Kidney (tissue), 14 donors: ENCODE measurements around the gene PLXNA1. TPM values are rescaled to one million over a fixed set of nuclear protein-coding genes. Genes with fewer than 3 reads are reported as not detected.
A peak's percentile ranks its signal among the peaks of the same experiment; 100 is the strongest.

Experiments used
- DNase-seq, 5 donors: peaks; one replicate each; pipeline ENCODE4 v3.0.0-alpha.2; 2013 to 2020
- FAIRE-seq: peaks from 2 replicates; lab custom pipeline; 2012; peaks lifted over from hg19 to GRCh38; lab: Jason Lieb, UNC
- H3K27ac ChIP-seq, 2 donors: one replicate each; pipeline ENCODE4 v1.7.0; 2013; ENCODE audit warnings: low read depth in 2 of 2, low read length in 2 of 2, inconsistent platforms in 1 of 2
- H3K27me3 ChIP-seq: one replicate; pipeline ENCODE4 v1.7.1; 2013; ENCODE audit warnings: low read length, inconsistent platforms; ENCODE audit not compliant: control insufficient read depth, insufficient read depth
- H3K36me3 ChIP-seq, 3 donors: one replicate each; pipeline versions ENCODE4 v1.7.0 to v1.7.1; 2013; ENCODE audit warnings: low read length in 3 of 3, control low read depth in 1 of 3, inconsistent platforms in 1 of 3; ENCODE audit not compliant: insufficient read depth in 3 of 3, control insufficient read depth in 2 of 3
- H3K4me1 ChIP-seq, 3 donors: one replicate each; pipeline versions ENCODE4 v1.7.0 to v1.7.1; 2013; ENCODE audit warnings: low read length in 3 of 3, inconsistent platforms in 1 of 3, low read depth in 1 of 3; ENCODE audit not compliant: control insufficient read depth in 2 of 3, insufficient read depth in 2 of 3
- H3K4me3 ChIP-seq, 3 donors: one replicate each; pipeline versions ENCODE4 v1.7.0 to v1.8.1; 2013; ENCODE audit warnings: low read length in 3 of 3, control low read depth in 1 of 3, inconsistent platforms in 1 of 3
- H3K9ac ChIP-seq, 3 donors: one replicate each; pipeline versions ENCODE4 v1.7.0 to v1.7.1; 2013; ENCODE audit warnings: low read length in 3 of 3, control low read depth in 1 of 3, inconsistent platforms in 1 of 3
- H3K9me3 ChIP-seq, 3 donors: one replicate each; pipeline versions ENCODE4 v1.7.0 to v1.7.1; 2013; ENCODE audit warnings: low read length in 3 of 3, control low read depth in 1 of 3, inconsistent platforms in 1 of 3; ENCODE audit not compliant: control insufficient read depth in 2 of 3, insufficient read depth in 1 of 3
- CTCF ChIP-seq: IDR thresholded peaks from 3 replicates; pipeline ENCODE4 v1.5.1; 2012; ENCODE audit warnings: mild to moderate bottlenecking, moderate library complexity, borderline replicate concordance; ENCODE audit not compliant: insufficient read depth; ENCODE audit errors: extremely low read depth
- intact Hi-C: fragments of 100-400 bp; cut with DNase I; formaldehyde crosslinking; loops from one replicate; pipeline ENCODE4 v1.11.1; 2022
- polyA plus RNA-seq: library from polyadenylated mRNA; stranded (reverse); fragments of 350-450 nt; fragmentation: Illumina TruSeq; extraction: RNeasy Lipid Tissue Mini Kit (QIAGEN cat#74804); gene quantifications from one replicate; pipeline ENCODE4 v1.2.3, GENCODE V29; 2014; ENCODE audit warnings: low read depth, low replicate concordance; ENCODE audit not compliant: insufficient read depth
- total RNA-seq: library from RNA; stranded (reverse); fragmentation: NEBNext Ultra II Directional; extraction: Animal tissue kit (Norgen Biotek cat#: 25700); gene quantifications from one replicate; pipeline ENCODE4 v1.2.1, GENCODE V29; 2021
- donor health status: control.
- donor health status: control.
- donor health status: control.
- donor health status: control.
- donor health status: control.
- donor health status: DM: yes; HTN: yes; CAD: no.
- donor health status: Normal renal cell carcinoma (clear cell type).

The PLXNA1 gene
- total and polyA plus RNA-seq, 2 donors from 2014 or later, result 5.3 to 29.0 TPM

DNA sequence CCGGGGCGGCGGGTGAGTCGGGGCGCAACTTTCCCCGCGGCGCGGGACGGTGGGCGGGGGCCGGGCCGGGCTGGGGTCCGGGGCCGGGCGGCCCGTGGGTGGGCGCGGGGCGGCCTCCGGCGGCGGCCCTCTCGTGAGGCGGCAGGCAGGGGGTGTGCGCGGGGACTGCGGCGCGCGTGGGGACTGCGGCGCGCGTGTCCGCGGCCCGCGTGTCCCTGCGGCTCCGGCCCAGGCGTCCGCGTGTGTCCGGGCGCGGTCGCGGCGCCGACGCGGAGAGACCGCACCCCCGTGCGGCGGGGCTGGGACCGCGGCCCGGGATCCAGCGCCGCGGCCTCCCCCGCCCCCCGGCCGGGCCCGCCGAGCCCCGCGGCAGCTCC lies 349 bp downstream of the PLXNA1 start:
- H3K27ac ChIP-seq, result no peak overlapping the region

GRCh38 chr3:126983653-126984390 lies 907 bp downstream of the PLXNA1 start:
- peak in 4 of 5 donors; percentile 65 to 83 (median 78) for DNase-seq
- no peak for FAIRE-seq
- intact Hi-C loops, result loop anchor here (10.0 kb wide), 1 partner anchor 229 kb away; no protein-coding TSS in a partner anchor

More for the DNA sequence above, 349 bp downstream of the PLXNA1 start:
- H3K36me3 ChIP-seq, result no peaks in the 10 kb centered on the region
- intact Hi-C loops, result loop anchor here (10.0 kb wide), 1 partner anchor 228 kb away; no protein-coding TSS in a partner anchor
- no peak for FAIRE-seq
- TF ChIP-seq CTCF, result no peak
- peaks cover 0 to 10% (median 0%) of the 10 kb centered on the region in 3 donors for H3K4me1 ChIP-seq
- H3K4me3 ChIP-seq, result no peak overlapping the region
- H3K9ac ChIP-seq, result no peak overlapping the region
- no peaks in the 10 kb centered on the region for H3K9me3 ChIP-seq
- no peaks in the 10 kb centered on the region for H3K27me3 ChIP-seq
- no peak for DNase-seq

DNA sequence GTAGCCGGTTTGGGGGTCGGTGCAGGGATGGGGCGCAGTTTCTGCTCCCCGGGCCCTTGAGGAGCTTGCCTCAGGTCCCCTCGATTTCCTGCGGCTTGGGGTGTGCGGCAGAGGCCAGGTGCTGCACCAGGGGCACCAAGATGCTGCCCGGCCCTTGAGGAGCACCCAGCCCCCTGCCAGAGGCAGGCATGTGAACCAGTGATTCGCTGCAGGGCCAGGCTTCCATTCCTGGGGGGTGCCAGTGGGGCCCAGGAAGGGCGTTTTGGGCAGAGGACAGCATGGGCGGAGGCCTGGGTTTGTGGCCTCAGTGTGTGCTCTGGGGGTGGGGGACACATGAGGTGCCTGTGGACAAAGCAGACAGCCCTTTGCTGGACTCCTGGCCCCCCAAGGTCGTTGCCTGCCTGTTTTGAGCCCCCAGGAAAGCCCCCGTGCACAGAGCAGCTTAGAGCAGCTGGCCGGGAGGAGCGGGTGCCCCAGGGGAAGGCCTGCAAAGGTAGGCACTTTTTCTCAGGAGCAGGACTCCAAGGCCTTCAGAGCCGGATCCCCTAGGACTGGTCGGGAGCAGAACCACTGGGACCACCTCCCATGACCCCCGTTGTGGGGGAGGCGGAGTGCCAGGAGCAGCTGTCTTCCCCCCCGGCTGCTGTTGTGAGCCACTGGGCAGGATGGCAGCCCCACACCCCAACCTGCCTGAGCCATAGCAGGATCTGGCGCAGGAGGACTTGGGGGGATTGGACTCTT lies 1.6 kb downstream of the PLXNA1 start:
- no peak for FAIRE-seq
- Histone ChIP-seq H3K36me3 (peaks cover 0 to 3% (median 0%) of the 10 kb centered on the region in 3 donors), H3K27me3 (no peaks in the 10 kb centered on the region), H3K9me3 (no peaks in the 10 kb centered on the region), H3K4me3 (peak overlapping the region in 1 of 3 donors; percentile 56), H3K4me1 (peaks cover 0 to 10% (median 0%) of the 10 kb centered on the region in 3 donors), H3K9ac (peak overlapping the region in 1 of 3 donors; percentile 77), H3K27ac (no peak overlapping the region)
- intact Hi-C loops, result loop anchor here (10.0 kb wide), 1 partner anchor 230 kb away; no protein-coding TSS in a partner anchor
- no peak for TF ChIP-seq CTCF
- DNase-seq, result peak in 1 of 5 donors; percentile 60

More at GRCh38 chr3:126983653-126984390, 907 bp downstream of the PLXNA1 start:
- H3K9ac ChIP-seq, result peak overlapping the region in 2 of 3 donors; percentile 40 to 77
- H3K27me3 ChIP-seq, result no peaks in the 10 kb centered on the region
- H3K27ac ChIP-seq, result no peak overlapping the region
- H3K9me3 ChIP-seq, result no peaks in the 10 kb centered on the region
- H3K4me1 ChIP-seq, result peaks cover 0 to 10% (median 0%) of the 10 kb centered on the region in 3 donors
- peak overlapping the region in 2 of 3 donors; percentile 7 to 56 for H3K4me3 ChIP-seq
- TF ChIP-seq CTCF, result no peak
- H3K36me3 ChIP-seq, result no peaks in the 10 kb centered on the region
